ENCODE data around the gene BTN2A1. TPM values are rescaled to one million over a fixed set of nuclear protein-coding genes. Genes with fewer than 3 reads are reported as not detected.

BTN2A1 gene
- total RNA-seq, 2 experiments from 2014 or later = 15.4 to 23.4 TPM

DNA sequence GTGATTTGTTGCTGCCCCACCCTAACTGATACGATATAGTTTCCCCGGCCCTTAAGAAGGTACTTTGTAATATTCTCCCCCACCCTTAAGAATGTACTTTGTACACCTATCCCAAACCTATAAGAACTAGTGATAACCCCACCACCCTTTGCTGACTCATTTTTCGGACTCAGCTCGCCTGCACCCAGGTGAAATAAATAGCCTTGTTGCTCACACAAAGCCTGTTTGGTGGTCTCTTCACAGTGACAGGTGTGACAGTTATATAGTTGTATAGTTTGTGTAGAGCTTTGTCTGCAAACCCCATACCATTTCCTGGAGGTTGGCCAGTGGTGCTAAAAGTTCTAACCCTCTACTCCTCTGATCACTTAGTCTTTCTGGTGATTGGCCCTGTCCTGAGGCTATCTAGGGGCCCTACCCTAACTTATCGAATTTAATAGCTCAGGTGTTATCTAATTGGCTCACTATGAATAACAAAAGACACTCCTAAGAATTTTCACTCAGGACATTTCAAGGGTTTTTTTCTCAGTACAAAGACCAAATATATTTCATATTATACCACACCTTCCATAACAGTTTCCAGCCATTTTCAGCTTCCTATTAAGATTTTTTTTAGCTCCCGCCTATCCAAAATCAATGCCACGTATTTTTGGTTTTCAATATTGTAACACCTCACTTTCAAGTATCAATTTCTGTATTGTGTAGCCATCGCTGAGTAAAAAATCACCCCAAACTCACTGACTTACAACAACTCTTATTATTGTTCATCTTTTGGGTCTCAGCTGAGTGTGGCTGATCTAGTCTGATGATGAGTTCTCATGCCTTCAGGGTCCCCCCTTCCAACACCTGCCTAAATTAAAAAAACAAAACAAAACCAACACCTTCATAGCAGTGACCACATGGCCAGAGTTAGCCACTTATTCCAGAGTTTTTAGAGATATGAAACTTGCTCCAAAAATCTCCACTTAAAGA, 32.5 kb downstream of the BTN2A1 start:
- Histone ChIP-seq H3K27ac (ENCODE audit: low read depth, low read length, poor library complexity, severe bottlenecking) (no peak overlapping the region), H4K20me1 (ENCODE audit: insufficient read depth, low read length) (no peaks in the 10 kb centered on the region), H3K4me2 (ENCODE audit: low read length) (no peak overlapping the region), H2AFZ (ENCODE audit: low read length) (no peak overlapping the region), H3K4me1 (ENCODE audit: insufficient read depth, low read length, poor library complexity, severe bottlenecking) (peaks cover 26% of the 10 kb centered on the region), H3K9me3 (ENCODE audit: low read length) (peaks cover 16% of the 10 kb centered on the region; the same call in 1 of the 2 replicates), H3K79me2 (ENCODE audit: insufficient read depth, low read depth, low read length) (no peaks in the 10 kb centered on the region), H3K9me2 (ENCODE audit: insufficient read depth, low read length) (no peaks in the 10 kb centered on the region), H3K36me3 (ENCODE audit: insufficient read depth, low read length) (no peaks in the 10 kb centered on the region; the same call in 1 of the 2 replicates), H3K4me3 (ENCODE audit: low read depth, low read length, poor library complexity, severe bottlenecking) (no peak overlapping the region)
- POLR2A ChIA-PET = interaction anchor here (0.9 to 3.6 kb wide), 5 partner anchors 12 to 150 kb away, joined by 3 to 32 read pairs (median 3); partner anchors contain the start of gene BTN1A1
- BruUV-seq (replicated peaks) = no TSS peak
- TF ChIP-seq EZH2phosphoT487 (IDR thresholded peaks at IDR 0.05; ENCODE audit: borderline replicate concordance, low read depth, low read length) = no peak
- TF ChIP-seq, protein P1, sequence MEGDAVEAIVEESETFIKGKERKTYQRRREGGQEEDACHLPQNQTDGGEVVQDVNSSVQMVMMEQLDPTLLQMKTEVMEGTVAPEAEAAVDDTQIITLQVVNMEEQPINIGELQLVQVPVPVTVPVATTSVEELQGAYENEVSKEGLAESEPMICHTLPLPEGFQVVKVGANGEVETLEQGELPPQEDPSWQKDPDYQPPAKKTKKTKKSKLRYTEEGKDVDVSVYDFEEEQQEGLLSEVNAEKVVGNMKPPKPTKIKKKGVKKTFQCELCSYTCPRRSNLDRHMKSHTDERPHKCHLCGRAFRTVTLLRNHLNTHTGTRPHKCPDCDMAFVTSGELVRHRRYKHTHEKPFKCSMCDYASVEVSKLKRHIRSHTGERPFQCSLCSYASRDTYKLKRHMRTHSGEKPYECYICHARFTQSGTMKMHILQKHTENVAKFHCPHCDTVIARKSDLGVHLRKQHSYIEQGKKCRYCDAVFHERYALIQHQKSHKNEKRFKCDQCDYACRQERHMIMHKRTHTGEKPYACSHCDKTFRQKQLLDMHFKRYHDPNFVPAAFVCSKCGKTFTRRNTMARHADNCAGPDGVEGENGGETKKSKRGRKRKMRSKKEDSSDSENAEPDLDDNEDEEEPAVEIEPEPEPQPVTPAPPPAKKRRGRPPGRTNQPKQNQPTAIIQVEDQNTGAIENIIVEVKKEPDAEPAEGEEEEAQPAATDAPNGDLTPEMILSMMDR (conservative IDR thresholded peaks at IDR 0.05; ENCODE audit: low read length) = no peak
- no peak for DNase-seq (ENCODE audit: low spot score)
- intact Hi-C loops (cut with micrococcal nuclease; ENCODE audit: unreplicated experiment) = no loop called here
- CTCF ChIA-PET (ENCODE audit: unreplicated experiment) = no interaction called here

DNA sequence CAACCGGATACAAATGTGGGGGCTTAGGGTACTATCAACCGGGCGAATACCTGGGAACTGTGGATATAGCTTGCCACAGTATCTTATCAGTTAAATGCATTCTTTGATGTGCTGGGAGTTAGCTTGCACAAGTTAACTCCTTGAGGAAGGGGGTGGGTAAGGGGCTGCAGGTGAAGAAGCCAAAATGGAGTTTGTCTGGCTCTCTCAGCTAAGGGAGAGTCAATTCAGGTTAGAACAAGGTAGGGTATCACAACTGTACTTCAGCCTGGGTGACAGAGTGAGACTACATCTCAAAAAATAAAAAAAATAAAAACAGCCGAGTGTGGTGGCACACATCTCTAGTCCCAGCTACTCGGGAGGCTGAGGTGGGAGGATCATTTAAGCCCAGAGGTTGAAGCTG, 33.8 kb downstream of the BTN2A1 start:
- TF ChIP-seq EZH2phosphoT487 (IDR thresholded peaks at IDR 0.05; ENCODE audit: borderline replicate concordance, low read depth, low read length) = no peak
- TF ChIP-seq, protein P1 (conservative IDR thresholded peaks at IDR 0.05; ENCODE audit: low read length) = no peak
- Histone ChIP-seq H3K36me3 (ENCODE audit: insufficient read depth, low read length) (no peaks in the 10 kb centered on the region; the same call in 1 of the 2 replicates), H3K4me2 (ENCODE audit: low read length) (no peak overlapping the region), H3K27ac (ENCODE audit: low read depth, low read length, poor library complexity, severe bottlenecking) (no peak overlapping the region), H3K9me2 (ENCODE audit: insufficient read depth, low read length) (no peaks in the 10 kb centered on the region), H4K20me1 (ENCODE audit: insufficient read depth, low read length) (no peaks in the 10 kb centered on the region), H3K4me1 (ENCODE audit: insufficient read depth, low read length, poor library complexity, severe bottlenecking) (peaks cover 26% of the 10 kb centered on the region), H3K4me3 (ENCODE audit: low read depth, low read length, poor library complexity, severe bottlenecking) (no peak overlapping the region), H3K79me2 (ENCODE audit: insufficient read depth, low read depth, low read length) (no peaks in the 10 kb centered on the region), H3K9me3 (ENCODE audit: low read length) (peaks cover 11% of the 10 kb centered on the region; the same call in 1 of the 2 replicates), H2AFZ (ENCODE audit: low read length) (no peak overlapping the region; the same call in 1 of the 2 replicates)
- DNase-seq (ENCODE audit: low spot score) = no peak
- ChIA-PET CTCF (ENCODE audit: unreplicated experiment) (no interaction called here), POLR2A (interaction anchor here (0.9 to 3.6 kb wide), 2 partner anchors 10 to 15 kb away, joined by 4 to 32 read pairs; partner anchors contain the start of gene BTN1A1)
- BruUV-seq (replicated peaks) = no TSS peak
- intact Hi-C loops (cut with micrococcal nuclease; ENCODE audit: unreplicated experiment) = no loop called here
